GM12872 (cell line): ENCODE results near the gene HBA2.

Source experiments
- TF ChIP-seq, protein P1 (sequence below): IDR thresholded peaks from 3 replicates; pipeline ENCODE4 v1.5.1; 2011; ENCODE audit warnings: low read depth, mild to moderate bottlenecking, low read length, moderate library complexity; ENCODE audit not compliant: insufficient read depth

HBA2 gene

DNA sequence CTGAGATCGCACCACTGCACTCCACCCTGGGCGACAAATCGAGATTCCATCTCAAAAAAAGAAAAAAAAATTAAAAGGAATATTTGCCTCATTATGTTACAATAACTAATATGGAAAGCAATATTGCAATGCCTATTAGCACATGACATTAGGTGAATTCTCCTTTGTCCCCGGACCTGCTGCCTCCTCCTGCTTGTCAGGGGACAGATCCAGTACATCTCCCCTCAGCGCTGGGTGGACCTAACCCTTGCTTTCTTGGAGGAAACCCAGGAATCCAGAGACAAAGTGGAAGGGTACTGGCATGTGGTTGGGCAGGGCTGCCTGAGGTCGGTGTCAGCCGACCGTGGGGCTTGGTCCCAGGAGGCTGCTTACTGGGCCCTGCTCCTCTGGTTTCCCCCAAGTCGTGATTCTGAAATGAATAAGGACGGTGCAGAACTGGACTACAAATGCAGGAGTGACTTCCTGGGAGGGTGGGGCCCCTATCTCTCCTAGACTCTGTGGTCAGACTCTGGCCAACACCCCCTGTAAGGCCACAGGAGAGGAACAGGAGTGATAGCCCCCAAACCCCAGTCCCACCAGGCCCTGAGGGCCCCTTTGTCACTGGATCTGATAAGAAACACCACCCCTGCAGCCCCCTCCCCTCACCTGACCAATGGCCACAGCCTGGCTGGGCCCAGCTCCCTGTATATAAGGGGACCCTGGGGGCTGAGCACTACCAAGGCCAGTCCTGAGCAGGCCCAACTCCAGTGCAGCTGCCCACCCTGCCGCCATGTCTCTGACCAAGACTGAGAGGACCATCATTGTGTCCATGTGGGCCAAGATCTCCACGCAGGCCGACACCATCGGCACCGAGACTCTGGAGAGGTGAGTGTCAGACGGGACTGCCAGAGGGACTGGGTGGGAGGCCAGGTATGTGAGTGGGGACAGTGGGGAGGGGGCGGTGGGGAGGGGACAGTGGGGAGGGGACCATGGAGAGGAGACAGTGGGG is 20.2 kb upstream of the HBA2 start, which contains the start of gene HBZ:
HBZ (plus strand) TSS at position 504 of the 988 bp plus-strand sequence; CDS start at position 770, 266 bp downstream.
- TF ChIP-seq, protein P1, sequence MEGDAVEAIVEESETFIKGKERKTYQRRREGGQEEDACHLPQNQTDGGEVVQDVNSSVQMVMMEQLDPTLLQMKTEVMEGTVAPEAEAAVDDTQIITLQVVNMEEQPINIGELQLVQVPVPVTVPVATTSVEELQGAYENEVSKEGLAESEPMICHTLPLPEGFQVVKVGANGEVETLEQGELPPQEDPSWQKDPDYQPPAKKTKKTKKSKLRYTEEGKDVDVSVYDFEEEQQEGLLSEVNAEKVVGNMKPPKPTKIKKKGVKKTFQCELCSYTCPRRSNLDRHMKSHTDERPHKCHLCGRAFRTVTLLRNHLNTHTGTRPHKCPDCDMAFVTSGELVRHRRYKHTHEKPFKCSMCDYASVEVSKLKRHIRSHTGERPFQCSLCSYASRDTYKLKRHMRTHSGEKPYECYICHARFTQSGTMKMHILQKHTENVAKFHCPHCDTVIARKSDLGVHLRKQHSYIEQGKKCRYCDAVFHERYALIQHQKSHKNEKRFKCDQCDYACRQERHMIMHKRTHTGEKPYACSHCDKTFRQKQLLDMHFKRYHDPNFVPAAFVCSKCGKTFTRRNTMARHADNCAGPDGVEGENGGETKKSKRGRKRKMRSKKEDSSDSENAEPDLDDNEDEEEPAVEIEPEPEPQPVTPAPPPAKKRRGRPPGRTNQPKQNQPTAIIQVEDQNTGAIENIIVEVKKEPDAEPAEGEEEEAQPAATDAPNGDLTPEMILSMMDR: no peak

DNA sequence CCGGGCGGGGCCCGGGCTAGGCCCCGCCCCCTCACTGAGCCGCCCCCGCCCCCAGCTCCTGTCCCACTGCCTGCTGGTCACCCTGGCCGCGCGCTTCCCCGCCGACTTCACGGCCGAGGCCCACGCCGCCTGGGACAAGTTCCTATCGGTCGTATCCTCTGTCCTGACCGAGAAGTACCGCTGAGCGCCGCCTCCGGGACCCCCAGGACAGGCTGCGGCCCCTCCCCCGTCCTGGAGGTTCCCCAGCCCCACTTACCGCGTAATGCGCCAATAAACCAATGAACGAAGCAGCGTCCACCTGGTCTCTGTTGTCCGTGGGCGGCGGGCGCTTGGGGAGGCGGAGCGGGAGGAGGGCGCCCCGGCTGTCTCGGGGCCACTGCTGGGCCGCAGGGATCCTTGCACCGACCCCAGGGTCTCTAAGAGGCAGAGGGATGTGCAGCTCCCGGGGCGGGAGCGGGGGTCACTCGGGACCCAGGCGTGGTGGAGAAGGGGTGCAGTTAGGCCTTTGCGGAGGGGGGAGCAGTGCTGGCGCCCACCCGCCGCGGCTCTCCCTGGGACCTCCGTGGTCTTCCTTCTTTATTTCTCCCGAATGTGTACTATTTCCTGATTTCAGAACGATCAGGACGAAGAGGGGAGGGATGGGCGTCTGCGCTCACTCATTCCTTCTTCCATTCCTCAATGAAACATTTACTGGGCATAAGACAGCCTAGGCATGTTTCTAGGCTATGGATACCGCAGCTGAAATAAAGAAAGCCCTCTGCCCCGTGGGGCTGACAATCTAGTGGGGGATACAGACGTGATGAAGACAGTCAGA is 18.3 kb upstream of the HBA2 start:
- TF ChIP-seq, protein P1: no peak

DNA sequence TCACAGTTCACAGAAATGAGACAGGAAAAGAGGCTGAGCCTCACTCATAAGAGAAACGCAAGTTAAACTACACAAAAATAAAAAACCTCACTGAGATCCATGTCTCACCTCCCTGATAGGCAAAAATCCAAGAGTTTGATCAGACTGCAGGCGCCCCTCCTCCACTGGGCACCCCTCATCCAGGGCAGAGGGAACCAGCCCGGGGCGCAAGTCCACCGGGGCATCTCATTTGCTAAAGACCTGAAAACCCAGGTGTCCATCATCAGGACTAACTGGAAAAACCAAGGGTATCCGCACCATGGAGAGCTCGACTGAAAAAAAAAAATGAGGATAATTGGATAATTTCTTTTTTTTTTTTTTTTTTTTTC is 17.7 kb upstream of the HBA2 start:
- TF ChIP-seq, protein P1: no peak

DNA sequence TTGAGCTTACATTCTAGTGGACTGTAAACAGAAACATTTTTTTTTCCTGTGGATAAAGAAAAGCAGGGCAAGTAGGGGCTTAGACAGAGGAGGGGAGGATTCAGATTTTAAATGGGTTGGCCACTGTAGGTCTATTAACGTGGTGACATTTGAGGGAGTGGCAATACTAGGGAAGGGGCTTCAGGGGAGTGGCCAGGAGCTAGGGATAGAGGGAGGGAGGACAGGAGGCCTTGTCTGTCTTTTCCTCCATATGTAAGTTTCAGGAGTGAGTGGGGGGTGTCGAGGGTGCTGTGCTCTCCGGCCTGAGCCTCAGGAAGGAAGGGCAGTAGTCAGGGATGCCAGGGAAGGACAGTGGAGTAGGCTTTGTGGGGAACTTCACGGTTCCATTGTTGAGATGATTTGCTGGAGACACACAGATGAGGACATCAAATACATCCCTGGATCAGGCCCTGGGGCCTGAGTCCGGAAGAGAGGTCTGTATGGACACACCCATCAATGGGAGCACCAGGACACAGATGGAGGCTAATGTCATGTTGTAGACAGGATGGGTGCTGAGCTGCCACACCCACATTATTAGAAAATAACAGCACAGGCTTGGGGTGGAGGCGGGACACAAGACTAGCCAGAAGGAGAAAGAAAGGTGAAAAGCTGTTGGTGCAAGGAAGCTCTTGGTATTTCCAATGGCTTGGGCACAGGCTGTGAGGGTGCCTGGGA is 13.4 kb upstream of the HBA2 start:
- TF ChIP-seq, protein P1: no peak

DNA sequence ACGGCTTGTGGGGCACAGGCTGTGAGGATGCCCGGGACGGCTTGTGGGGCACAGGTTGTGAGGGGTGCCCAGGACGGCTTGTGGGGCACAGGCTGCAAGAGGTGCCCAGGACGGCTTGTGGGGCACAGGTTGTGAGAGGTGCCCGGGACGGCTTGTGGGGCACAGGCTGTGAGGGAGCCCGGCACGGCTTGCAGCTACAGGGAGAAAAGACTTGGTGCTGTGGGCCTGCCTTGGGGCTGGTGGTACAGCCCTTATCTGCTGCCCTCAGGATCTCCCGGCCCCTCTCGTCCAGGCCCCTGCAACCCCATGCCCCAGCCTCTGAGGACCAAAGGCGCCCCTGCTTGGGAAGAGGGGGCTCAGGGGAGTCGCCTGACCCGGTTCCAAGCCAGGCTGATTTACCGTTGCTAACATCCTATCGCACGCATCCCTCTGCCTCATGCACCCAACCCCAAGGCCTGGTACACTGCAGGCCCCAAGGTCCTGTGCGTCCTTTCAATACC is 11.9 kb upstream of the HBA2 start:
- TF ChIP-seq, protein P1: no peak

DNA sequence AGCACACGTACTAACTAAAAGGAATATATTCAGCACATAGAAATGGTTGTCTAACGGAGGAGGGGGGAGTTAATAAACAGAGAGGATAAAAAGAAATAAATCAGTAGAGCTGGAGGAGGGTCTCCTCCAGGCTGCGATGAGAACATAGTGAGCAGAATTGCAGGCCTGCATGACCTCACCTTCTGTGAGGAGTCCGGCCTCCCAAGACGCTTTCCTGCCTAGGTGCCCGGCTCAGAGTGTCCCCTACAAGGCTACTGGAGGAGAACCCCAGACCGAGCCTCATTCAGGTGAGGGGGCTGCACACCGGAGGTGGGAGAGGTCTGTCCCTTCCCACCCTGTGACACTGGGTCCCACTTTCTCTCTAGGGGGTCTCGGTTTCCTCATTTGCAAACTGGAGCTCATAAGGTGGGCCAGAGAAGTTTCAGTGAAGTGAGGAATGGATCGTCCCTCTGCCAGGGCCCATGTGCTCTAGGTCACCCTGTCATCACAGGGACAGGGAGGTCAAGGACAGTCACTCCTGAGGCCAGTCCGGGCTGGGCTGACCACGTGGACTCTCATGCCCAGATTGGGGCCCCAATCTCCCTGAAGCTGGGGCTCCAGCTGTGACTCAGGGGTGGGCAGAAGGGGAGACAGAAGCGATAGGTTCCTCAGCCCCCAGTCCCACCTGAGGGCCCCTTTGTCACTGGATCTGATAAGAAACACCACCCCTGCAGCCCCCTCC is 10.2 kb upstream of the HBA2 start:
- TF ChIP-seq, protein P1: no peak
